Subcutaneous adipose tissue (tissue), 4 donors: Measurements from ENCODE around the gene TEX51. TPM values are rescaled to one million over a fixed set of nuclear protein-coding genes. Genes with fewer than 3 reads are reported as not detected.

Source experiments
- total RNA-seq, 4 donors: library from RNA; depleted of rRNA; stranded (reverse); fragments of >200 nt; gene quantifications; one replicate each; pipeline ENCODE4 v1.1.0, GENCODE V29; 2016
- TF ChIP-seq, protein P1 (sequence below): fragments of 450-650 bp; IDR thresholded peaks from one replicate; pipeline ENCODE4 v1.5.1; 2016; ENCODE audit warnings: low read depth, mild to moderate bottlenecking, control low read depth, antibody characterized with exemption, moderate library complexity

TEX51 gene
- total RNA-seq, 4 donors from 2014 or later, result not detected

DNA sequence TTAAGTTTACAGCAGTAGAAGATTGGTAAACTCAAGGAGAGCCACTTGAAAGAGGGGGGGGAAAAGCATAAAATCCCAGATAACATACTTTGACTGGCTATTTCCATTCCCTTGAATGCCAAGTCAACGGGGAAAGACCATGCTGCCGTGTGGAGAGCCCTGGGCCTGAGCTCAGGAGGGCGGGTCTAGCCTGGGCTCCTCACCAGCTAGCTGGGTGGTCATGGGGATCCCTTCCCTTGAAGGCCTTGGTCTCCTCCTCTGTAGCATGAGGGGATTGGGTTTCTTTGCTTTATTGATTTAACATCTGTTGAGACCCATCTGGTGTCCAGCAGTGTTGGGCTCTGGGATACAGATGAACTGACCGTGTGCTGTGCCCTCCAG lies 35.0 kb downstream of the TEX51 start:
- TF ChIP-seq, protein P1, sequence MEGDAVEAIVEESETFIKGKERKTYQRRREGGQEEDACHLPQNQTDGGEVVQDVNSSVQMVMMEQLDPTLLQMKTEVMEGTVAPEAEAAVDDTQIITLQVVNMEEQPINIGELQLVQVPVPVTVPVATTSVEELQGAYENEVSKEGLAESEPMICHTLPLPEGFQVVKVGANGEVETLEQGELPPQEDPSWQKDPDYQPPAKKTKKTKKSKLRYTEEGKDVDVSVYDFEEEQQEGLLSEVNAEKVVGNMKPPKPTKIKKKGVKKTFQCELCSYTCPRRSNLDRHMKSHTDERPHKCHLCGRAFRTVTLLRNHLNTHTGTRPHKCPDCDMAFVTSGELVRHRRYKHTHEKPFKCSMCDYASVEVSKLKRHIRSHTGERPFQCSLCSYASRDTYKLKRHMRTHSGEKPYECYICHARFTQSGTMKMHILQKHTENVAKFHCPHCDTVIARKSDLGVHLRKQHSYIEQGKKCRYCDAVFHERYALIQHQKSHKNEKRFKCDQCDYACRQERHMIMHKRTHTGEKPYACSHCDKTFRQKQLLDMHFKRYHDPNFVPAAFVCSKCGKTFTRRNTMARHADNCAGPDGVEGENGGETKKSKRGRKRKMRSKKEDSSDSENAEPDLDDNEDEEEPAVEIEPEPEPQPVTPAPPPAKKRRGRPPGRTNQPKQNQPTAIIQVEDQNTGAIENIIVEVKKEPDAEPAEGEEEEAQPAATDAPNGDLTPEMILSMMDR, result no peak

DNA sequence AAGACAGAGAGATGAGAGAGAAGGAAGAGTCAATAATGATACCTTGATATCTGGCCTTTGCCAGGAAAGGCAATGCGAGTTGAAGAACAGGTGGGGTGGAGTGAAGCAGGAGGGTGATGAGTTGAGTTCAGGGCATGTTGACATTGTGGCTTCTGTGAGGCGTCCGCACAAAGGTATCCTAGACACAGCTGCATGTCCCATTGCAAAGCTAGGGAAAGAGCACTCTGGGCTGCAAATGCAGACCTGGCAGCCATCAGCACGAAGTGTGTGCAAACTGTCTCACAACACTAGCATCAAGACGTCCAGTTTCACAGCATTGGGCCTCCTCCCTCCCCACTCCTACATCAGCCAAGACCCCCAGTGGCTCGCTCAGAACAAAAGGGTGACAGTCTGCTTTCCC lies 36.1 kb downstream of the TEX51 start:
- TF ChIP-seq, protein P1, result no peak

DNA sequence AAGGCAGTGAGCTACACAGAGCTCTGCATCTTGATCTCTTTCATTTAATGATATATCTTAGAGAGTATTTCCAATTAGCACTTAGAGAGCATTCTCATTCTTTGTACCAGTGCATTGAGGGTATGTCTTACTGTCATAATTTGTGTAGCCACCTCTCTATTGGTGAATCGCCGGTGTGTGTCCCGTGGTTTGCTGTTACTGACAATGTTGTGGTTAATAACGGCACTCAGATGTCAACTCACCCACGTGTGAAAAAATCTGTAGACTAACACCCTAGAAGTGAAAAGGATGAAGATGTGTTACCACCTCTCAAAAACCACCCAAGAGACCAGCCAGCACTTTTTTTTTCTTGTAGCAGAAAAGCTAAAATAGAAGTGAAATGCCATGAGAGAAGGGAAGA lies 37.1 kb downstream of the TEX51 start:
- TF ChIP-seq, protein P1, result no peak

DNA sequence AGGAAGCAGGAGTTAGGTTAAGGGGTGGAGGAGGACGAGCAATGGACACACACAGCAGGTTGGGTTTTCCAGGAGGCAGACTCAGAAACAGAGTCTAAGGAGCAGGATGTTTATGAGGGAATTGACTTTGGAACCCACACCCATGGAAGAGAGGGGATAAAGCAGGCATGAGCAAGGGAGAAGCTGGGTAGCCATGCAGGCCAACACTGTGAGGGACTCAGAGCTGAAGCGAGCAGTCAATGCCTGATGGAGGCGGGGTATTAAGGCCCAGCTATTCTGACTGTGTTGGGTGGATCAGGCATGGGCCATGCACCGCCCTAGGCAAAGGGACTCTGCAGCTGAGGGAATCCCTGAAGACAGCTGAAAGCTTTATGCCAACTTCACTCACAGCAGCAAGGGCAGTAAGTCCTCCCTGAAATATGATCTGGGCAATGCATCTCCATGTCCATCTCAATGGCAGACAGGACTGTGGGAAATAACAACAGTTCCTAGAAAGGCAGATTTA lies 37.6 kb downstream of the TEX51 start:
- TF ChIP-seq, protein P1, result no peak

DNA sequence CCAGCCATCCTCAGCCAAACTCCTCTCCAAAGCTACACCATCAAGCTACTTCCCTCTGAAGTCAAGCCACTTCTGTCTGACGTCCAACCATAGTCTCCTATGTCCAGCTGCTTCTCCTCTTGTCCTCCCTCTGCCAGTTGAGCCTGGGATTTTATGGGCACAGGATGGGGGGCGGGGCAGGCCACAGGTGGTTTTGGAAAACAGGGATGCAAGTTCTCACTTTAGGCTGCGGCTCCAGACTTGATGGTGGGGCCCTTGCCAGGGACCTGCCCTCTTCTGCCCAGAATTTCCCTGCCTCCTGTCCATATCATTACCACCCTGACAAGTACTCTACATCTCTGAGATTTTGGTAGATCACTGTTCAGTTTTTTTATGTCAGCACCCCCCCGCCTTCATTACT lies 41.6 kb downstream of the TEX51 start:
- TF ChIP-seq, protein P1, result no peak

DNA sequence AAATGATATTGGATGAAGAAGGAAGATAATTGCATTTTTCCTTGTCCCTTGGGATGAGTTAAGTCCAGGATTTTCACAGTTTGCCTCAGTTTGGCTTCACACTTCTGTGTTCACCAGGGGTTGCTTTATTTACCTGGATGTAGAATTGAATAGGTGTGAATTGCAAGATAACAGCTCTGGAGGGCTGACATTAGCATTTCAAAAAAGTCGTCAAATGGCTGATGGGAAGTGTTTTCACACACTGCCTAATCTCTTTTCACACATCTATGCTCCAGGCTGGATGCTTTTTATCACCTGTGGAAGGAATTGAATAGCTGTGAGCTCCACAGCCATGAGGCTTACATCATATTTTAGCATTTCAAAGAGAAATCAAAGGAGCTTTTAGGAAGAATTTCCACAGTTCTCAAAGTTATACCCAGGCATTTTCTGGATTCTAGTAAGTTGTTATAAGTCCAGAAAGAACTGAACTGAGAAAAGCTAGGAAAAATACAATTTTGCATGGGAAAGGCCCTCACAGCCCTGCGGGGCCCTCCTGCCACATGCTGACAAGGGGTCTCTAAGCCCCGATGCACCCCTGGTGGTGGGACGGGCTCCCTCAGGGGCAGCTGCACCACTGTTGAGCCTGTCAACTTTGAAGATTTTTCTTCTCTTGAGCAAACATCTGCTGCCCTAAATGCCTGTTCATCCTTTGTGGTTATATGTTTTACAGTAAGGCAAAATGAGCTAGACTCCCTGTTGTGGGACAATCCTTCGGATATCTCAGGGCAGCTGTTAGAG lies 43.9 kb downstream of the TEX51 start:
- TF ChIP-seq, protein P1, result no peak

DNA sequence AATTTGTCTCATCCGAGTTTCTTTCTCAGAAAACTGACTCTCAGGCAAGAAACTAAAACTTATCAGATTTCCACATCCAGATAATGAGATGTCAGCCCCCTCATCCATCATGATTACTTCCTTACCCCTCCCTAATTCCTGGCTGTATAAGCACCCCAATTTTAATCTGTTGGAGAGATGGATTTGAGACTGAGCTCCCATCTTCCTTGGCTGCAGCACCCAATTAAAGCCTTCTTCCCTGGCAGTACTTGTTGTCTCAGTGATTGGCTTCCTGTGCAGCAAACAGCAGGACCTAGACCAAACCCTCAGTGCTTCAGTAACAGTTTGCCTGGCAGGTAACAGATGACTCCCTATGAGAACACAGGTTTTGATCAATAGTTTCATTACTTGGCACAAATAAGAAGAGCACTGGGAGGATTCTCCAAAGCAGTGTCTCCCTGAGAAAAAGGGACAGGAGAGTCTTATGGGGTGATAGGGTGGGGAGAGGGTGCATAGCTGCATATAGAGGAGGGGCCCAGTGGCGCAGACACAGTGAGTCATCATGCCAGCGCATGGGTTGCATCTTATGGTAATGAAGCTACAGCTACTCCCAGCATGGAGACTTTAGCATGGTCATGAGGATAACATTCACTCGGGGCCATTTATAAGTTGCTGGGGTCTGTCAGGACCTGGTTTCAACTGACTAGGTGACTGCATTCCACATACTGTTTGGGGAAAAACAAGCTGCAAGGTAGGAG lies 45.1 kb downstream of the TEX51 start:
- TF ChIP-seq, protein P1, result no peak
